GM19397 (cell line): ENCODE results near the gene KCNE2.
"Not testable (repeated sequence)": the region's sequence is repeated elsewhere in the genome, so short reads cannot be mapped to it uniquely, and the experiment has no call there.

Experiments
- ATAC-seq: cut with Tn5 transposase; IDR thresholded peaks from one replicate; pipeline ENCODE4 v1.9.1; 2021; ENCODE audit warnings: mild to moderate bottlenecking, moderate library complexity; ENCODE audit not compliant: unreplicated experiment

Gene KCNE2

GRCh38 chr21:34405686-34406085, 41.9 kb downstream of the KCNE2 start:
- ATAC-seq: not testable (repeated sequence)

DNA sequence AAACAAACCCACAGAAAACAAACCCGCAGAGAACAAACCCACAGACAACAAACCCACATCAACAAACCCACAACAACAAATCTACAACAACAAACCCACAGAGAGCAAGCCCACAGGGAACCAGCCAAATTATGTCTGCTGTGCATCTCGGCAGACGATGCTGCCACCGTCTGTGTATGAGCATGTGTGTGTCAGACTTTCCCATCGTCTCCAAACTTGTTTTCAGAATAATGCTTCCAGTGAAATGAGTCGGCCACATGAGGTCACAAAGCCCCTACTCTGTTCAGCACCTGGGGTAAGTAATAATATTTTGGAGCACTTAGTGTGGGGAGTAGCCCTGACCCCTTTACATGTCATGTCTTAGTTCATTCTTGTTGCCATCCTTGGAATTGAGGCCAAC, 42.3 kb downstream of the KCNE2 start:
- not testable (repeated sequence) for ATAC-seq

- not testable (repeated sequence) for ATAC-seq
Observed at GRCh38 chr21:34406676-34407075, 42.9 kb downstream of the KCNE2 start.

- not testable (repeated sequence) for ATAC-seq
Observed at GRCh38 chr21:34407294-34407693, 43.5 kb downstream of the KCNE2 start.

DNA sequence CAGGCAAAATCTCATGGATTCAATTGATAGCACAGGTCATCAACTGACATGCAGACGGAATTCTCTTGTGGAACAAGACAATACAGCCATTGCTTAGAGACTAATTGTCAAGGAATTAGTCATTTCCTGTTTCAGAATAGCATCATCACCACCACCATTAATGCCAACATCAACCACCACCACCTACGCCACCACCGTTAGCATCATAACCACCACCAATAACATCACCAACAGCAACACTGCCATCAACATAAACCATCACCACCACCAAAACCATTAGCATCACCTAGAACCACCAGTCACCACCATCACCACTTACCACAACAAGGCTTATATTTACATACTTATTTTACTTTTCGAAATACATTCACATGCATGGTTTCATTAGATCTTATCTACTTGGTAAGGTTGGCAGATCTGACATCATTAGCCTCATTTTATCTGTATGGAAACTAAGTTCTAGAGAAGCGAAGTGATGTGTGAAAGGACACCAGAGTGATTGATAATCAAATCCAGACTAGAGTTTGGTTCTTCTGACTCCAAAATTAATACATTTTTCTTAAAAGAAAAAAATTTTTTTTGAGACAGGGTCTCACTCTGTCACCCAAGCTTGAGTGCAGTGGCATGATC, 53.8 kb downstream of the KCNE2 start:
- ATAC-seq: not testable (repeated sequence)
